ENCODE results near the gene CITED2. TPM values are rescaled to one million over a fixed set of nuclear protein-coding genes. Genes with fewer than 3 reads are reported as not detected.
"Not testable (repeated sequence)": the region's sequence is repeated elsewhere in the genome, so short reads cannot be mapped to it uniquely, and the experiment has no call there.

Gene CITED2, protein sequence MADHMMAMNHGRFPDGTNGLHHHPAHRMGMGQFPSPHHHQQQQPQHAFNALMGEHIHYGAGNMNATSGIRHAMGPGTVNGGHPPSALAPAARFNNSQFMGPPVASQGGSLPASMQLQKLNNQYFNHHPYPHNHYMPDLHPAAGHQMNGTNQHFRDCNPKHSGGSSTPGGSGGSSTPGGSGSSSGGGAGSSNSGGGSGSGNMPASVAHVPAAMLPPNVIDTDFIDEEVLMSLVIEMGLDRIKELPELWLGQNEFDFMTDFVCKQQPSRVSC
- 54.5 and 82.3 TPM in 2 replicates for total RNA-seq (2014; rRNA removed; shearing (Covaris generic))
- 72.2 and 74.7 TPM in 2 replicates for polyA plus RNA-seq (2015; cell fraction: cytosol; rRNA removed)
- polyA plus RNA-seq (2015; cell fraction: nucleus; rRNA removed): 97.8 and 98.5 TPM in 2 replicates

DNA sequence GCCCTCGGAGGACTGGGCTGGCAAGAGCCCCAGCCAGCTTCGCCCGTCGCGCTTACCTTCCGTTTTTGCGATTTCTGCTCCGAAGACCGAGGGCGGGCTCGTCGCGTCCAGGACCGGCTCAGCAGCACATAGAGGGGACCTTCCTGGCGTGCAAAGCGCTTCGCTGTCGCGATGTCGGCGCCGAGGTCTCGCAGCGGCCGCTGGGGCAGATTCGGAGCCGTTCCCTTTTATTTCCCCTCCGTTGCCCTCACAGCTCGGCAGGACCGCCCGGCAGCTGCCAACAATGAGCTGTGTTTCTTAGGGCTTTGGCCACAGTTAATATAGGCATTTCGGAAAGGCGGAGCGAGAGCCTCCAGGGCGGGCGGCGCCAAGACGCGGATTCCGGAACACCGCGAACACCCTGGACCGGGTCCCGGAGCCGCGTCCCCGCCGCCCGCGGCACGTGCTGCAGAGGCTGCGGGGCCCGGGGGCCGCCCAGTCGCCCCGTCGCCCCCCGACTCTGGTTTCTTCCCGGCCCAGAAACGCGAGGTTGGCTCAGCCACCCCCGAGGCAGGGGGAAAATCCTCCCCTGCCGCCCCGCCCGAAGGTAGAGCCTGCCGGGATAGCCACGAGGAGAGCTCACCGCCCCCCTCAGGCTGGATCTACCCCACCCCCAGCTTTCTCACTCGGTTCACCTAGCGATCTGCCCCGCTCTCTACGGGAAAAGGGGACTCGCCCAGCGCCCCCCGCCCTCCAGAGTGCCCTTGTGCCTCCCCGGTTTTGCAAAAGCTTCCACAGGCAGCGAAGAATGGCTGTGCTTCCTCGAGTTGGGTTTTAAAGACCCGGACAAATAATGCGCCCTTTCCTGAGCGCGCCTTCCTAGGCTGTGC is at the start of gene CITED2:
TSS of gene CITED2 (minus strand) at position 292 of the 869 bp plus-strand sequence. CDS start 704 bp downstream, outside the sequence.
- peak; percentile 92 for DNase-seq (ENCODE audit: low read depth)

- no peak for DNase-seq (ENCODE audit: low read depth)
Observed at GRCh38 chr6:139423037-139423703, 48.7 kb upstream of the CITED2 start.

GRCh38 chr6:139422105-139423036 is 47.9 kb upstream of the CITED2 start:
- no peak for DNase-seq (ENCODE audit: low read depth)

DNA sequence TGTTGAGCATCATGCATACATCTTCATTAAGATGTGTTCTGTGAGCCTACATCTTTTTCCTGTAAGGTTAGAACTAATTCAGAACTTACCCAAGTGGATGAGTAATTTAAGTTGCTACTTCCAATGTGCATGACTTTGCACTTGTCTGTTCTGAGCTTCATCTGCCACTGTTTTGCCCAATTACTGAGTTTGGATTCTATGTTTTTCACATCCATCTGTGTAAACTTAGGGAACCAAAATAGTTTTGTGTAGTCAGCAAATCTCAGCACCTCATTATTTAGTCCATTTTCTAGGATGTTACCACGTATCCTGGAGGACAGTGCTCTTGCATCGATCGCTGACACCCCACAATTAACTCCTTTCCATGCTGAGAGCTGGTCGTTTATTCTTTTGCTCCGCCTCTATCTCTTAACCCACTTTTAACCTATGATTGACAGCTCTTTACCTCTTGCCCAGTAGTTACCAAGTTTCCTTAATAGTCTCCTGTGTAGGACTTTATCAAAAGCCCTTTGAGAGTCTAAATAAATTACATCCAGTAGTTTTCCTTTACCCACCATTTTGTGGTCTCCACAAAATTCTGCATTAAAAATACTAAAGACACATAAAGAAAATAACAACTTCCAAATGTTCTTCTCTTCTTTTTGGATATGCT is 44.2 kb upstream of the CITED2 start:
- DNase-seq (ENCODE audit: low read depth): no peak

GRCh38 chr6:139416146-139416545 is 41.7 kb upstream of the CITED2 start:
- no peak for DNase-seq (ENCODE audit: low read depth)

- no peak for DNase-seq (ENCODE audit: low read depth)
Observed at GRCh38 chr6:139415365-139415764, 40.9 kb upstream of the CITED2 start.

- not testable (repeated sequence) for DNase-seq (ENCODE audit: low read depth)
Observed at GRCh38 chr6:139412103-139412502, 37.7 kb upstream of the CITED2 start.

- DNase-seq (ENCODE audit: low read depth): no peak
Observed at GRCh38 chr6:139409026-139409425, 34.6 kb upstream of the CITED2 start.

GRCh38 chr6:139407718-139408222 is 33.3 kb upstream of the CITED2 start:
- peak; percentile 79 for DNase-seq (ENCODE audit: low read depth)

DNA sequence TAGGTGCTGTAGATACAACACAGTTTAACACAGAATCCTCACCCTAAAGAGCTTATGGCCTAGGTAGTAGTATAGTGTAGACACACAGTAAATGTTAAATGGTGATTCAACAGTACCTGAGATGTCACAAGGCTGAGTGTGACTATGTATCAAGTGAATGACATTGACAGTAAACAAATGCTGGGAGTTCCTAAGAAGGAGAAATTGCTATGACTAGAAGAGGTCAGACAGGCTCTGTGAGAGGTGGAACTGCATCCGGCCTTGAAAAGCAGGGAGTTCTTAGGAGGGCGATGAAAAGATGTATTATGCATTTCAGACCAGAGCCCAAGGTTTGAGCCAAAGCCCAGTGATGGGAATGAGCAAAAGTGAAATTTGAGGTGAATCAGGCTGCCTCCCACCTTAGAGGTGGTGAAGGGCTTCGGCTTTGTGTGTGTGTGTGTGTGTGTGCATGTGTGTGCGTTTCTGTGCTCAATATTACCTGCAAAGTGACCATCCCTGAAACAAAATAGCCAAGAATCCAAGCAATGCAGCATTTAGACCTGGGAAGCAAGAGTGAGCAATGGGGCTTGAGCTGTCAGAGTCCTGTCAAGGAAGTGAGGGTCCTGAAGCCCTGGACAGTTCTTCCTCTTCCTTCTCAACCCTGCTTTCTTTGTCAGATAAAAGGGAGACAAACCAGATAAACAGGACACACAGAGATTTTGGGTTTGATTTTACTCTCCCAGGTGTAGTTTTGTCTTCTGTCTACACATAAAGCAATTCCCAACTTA is 32.3 kb upstream of the CITED2 start:
- no peak for DNase-seq (ENCODE audit: low read depth)

- peak; percentile 71 for DNase-seq (ENCODE audit: low read depth)
Observed at GRCh38 chr6:139402876-139403386, 28.5 kb upstream of the CITED2 start.

GRCh38 chr6:139398658-139399057 is 24.2 kb upstream of the CITED2 start:
- DNase-seq (ENCODE audit: low read depth): no peak

GRCh38 chr6:139395891-139396301 is 21.4 kb upstream of the CITED2 start:
- DNase-seq (ENCODE audit: low read depth): no peak

- DNase-seq (ENCODE audit: low read depth): no peak
Observed at GRCh38 chr6:139395371-139395770, 20.9 kb upstream of the CITED2 start.

DNA sequence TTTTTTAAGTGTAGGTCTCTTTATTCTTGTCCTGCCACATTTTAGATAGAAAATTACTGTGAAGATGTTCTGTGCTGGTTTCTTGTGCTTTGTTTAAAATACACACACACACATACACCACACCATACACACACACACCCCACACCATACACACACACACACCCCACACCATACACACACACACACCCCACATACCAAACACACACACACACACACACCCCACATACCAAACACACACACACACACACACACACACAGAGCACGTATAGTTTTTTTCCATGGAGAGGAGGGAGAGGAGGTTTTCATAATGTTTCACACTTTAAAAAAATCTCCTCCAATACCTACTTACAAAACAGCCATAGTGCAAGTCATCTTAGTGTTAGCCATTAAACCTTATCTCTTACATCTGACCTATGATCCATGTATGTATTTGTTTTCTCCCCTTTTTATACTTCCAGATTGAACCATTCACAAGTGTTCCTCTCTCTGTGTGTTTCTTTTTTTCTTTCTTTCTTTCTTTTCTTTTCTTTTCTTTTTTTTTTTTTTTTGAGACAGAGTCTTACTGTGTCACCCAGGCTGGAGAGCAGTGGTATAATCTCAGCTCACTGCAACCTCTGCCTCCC is 19.7 kb upstream of the CITED2 start:
- no peak for DNase-seq (ENCODE audit: low read depth)

DNA sequence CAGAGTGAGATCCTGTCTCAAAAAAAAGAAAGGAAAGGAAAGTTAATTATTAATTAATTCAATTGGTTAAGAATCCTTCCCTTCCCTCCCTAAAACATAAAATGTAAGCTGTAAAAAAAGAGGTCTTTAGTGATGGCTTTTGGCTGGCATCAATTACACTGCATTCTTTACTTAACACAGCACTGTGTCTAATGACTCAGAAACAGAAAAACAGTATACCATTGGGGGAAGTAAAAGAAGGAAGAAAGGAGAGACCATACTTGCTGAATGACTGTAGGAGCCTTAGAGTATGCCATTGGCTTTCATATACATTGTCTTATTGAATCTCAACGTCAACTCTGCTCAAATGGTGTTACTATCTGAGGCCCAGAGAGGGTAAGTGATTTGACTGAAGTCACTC is 18.3 kb upstream of the CITED2 start:
- peak; percentile 25 for DNase-seq (ENCODE audit: low read depth)

DNA sequence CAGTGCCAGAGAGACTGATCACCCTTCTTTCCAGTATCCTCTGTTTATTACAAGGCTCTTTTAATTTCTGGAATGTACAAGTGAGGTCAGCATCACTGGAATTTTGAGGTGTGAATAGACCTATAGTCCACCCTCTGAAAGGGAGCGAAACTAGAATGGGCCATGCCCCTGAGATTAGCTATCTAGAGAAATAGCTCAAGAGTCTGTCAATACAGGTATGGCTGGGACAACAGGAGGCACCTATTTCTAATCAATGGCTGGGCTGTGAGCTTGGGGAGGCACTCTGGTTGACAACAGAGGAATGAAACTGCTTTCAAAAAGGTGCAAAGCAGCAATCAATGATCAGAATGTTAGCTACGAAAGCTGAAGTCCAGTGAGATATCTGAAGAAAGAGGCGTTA is 17.3 kb upstream of the CITED2 start:
- no peak for DNase-seq (ENCODE audit: low read depth)

GRCh38 chr6:139390447-139390846 is 16.0 kb upstream of the CITED2 start:
- no peak for DNase-seq (ENCODE audit: low read depth)

All from HT1080 (cell line).